Activated naive CD4-positive, alpha-beta T cell treated with anti-CD3 and anti-CD28 coated beads, Interleukin-2, amount 50 U/mL, for 24 hours (primary cell): ENCODE results near the gene TEC.
"Not testable (repeated sequence)": the region's sequence is repeated elsewhere in the genome, so short reads cannot be mapped to it uniquely, and the experiment has no call there.

Experiments used
- H3K27ac Mint-ChIP-seq: one replicate; pipeline ENCODE4 v1.8.0; 2021; ENCODE audit warnings: mild to moderate bottlenecking, mixed read lengths
- H3K27me3 Mint-ChIP-seq: one replicate; pipeline ENCODE4 v1.8.0; 2021; ENCODE audit warnings: mixed read lengths
- H3K36me3 Mint-ChIP-seq: one replicate; pipeline ENCODE4 v1.8.0; 2021; ENCODE audit warnings: mixed read lengths
- H3K4me1 Mint-ChIP-seq: one replicate; pipeline ENCODE4 v1.8.0; 2021; ENCODE audit warnings: mixed read lengths
- H3K4me3 Mint-ChIP-seq: one replicate; pipeline ENCODE4 v1.8.0; 2021; ENCODE audit warnings: mild to moderate bottlenecking, mixed read lengths
- H3K9me3 Mint-ChIP-seq: one replicate; pipeline ENCODE4 v1.8.0; 2021; ENCODE audit warnings: mixed read lengths

The TEC gene

GRCh38 chr4:48178931-48179330 is 90.7 kb downstream of the TEC start:
- Mint-ChIP-seq H3K27ac (no peak overlapping the region), H3K4me3 (no peak overlapping the region), H3K36me3 (peaks cover 6% of the 10 kb centered on the region), H3K4me1 (peaks cover under 1% of the 10 kb centered on the region), H3K27me3 (no peaks in the 10 kb centered on the region), H3K9me3 (peaks cover 9% of the 10 kb centered on the region)

- Mint-ChIP-seq H3K27ac (no peak overlapping the region), H3K27me3 (no peaks in the 10 kb centered on the region), H3K4me1 (peaks cover 10% of the 10 kb centered on the region), H3K9me3 (peaks cover 9% of the 10 kb centered on the region), H3K4me3 (no peak overlapping the region), H3K36me3 (peaks cover 6% of the 10 kb centered on the region)
These were observed 93.8 kb downstream of the TEC start for GRCh38 chr4:48175806-48176205.

- Mint-ChIP-seq H3K4me1 (peaks cover 10% of the 10 kb centered on the region), H3K36me3 (peaks cover 6% of the 10 kb centered on the region), H3K27ac (no peak overlapping the region), H3K27me3 (no peaks in the 10 kb centered on the region), H3K4me3 (no peak overlapping the region), H3K9me3 (peaks cover 9% of the 10 kb centered on the region)
These were observed 94.3 kb downstream of the TEC start for GRCh38 chr4:48175328-48175727.

DNA sequence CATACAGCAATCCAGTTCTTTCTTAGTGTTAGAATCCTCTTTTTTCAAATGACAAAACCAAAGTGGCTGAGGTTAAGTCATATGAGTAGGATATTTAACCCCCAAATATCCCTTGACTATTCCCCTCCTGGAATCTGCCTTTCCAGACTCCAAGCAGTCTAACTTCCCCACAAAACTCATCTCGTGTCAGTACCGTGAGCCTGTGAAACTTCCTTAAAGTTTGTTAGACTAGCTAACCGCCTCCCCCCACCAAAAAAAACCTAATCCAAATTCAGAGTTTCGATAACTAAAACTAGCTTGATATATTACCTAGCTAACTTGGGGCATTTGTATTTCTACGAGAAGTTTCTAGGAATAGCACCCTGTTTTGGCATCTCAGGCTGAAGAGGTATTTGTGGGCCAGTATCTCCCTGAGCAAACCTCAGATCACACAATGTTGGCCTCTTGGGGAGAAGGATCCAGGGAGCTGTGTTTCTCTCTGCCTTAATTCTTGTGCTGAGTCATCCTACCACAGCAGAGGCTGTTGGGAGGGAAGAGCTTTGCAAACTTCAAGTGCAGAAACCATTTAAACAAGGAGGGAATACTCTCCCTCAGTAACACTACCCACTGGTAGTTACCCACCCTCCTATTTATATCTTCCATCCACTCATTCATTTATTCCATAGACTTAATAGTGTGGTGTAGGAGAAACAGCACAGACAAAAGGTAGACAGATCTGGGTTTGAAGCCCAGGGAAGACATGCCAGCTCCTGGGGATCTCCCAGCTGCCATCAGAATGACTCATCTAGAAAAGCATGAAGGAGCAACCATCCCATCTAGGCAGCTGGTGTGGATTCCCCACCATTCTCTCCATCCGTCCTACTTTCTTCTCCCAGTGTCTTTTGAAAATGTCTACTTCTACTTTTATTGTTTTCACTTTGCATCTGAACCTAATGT is 96.3 kb downstream of the TEC start:
- Mint-ChIP-seq H3K4me1 (peaks cover 10% of the 10 kb centered on the region), H3K27me3 (no peaks in the 10 kb centered on the region), H3K36me3 (peaks cover 6% of the 10 kb centered on the region), H3K4me3 (no peak overlapping the region), H3K27ac (no peak overlapping the region), H3K9me3 (peaks cover 9% of the 10 kb centered on the region)

- H3K4me1 Mint-ChIP-seq, result peaks cover 17% of the 10 kb centered on the region
- peaks cover 5% of the 10 kb centered on the region for H3K36me3 Mint-ChIP-seq
- no peak overlapping the region for H3K4me3 Mint-ChIP-seq
- peaks cover 2% of the 10 kb centered on the region for H3K9me3 Mint-ChIP-seq
- H3K27me3 Mint-ChIP-seq, result no peaks in the 10 kb centered on the region
- H3K27ac Mint-ChIP-seq, result no peak overlapping the region
These were observed 97.0 kb downstream of the TEC start for GRCh38 chr4:48172651-48173050.

DNA sequence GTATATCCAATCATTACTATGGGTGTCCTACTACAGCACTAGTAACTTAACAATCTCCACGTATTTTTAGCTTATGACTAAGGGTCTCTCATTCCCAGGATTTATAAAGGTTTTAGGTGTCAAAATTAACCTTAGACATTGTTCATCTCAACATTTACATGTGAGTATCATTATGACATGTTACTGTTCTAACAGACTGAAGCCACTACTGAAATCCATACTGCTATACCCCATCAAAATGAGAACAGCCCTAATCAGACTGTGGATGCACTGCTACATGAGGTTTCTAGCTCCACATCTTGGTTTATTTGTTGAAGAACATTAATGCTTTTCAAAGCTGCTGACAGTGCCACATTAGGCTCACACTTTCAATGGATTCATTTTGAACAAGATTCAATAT is 100.0 kb downstream of the TEC start:
- H3K4me1 Mint-ChIP-seq, result peaks cover 19% of the 10 kb centered on the region
- no peaks in the 10 kb centered on the region for H3K27me3 Mint-ChIP-seq

GRCh38 chr4:48167538-48168263 is 101.9 kb downstream of the TEC start:
- no peak overlapping the region for H3K4me3 Mint-ChIP-seq
- H3K9me3 Mint-ChIP-seq, result no peaks in the 10 kb centered on the region
- peaks cover 16% of the 10 kb centered on the region for H3K4me1 Mint-ChIP-seq
- H3K36me3 Mint-ChIP-seq, result peaks cover 10% of the 10 kb centered on the region
- no peak overlapping the region for H3K27ac Mint-ChIP-seq
- no peaks in the 10 kb centered on the region for H3K27me3 Mint-ChIP-seq

More for the DNA sequence above, 100.0 kb downstream of the TEC start:
- H3K36me3 Mint-ChIP-seq, result peaks cover 10% of the 10 kb centered on the region
- no peaks in the 10 kb centered on the region for H3K9me3 Mint-ChIP-seq
- no peak overlapping the region for H3K27ac Mint-ChIP-seq
- H3K4me3 Mint-ChIP-seq, result no peak overlapping the region

- not testable (repeated sequence) for H3K27ac Mint-ChIP-seq, H3K9me3 Mint-ChIP-seq, H3K4me3 Mint-ChIP-seq, H3K27me3 Mint-ChIP-seq
- peaks cover 17% of the 10 kb centered on the region for H3K36me3 Mint-ChIP-seq
- peaks cover 24% of the 10 kb centered on the region for H3K4me1 Mint-ChIP-seq
These were observed 105.1 kb downstream of the TEC start for GRCh38 chr4:48164561-48164960.

GRCh38 chr4:48163746-48164145 is 105.9 kb downstream of the TEC start:
- H3K27me3 Mint-ChIP-seq, result no peaks in the 10 kb centered on the region
- H3K4me1 Mint-ChIP-seq, result peaks cover 24% of the 10 kb centered on the region
- peaks cover 18% of the 10 kb centered on the region for H3K36me3 Mint-ChIP-seq
- no peak overlapping the region for H3K27ac Mint-ChIP-seq
- no peak overlapping the region for H3K4me3 Mint-ChIP-seq
- H3K9me3 Mint-ChIP-seq, result no peaks in the 10 kb centered on the region

DNA sequence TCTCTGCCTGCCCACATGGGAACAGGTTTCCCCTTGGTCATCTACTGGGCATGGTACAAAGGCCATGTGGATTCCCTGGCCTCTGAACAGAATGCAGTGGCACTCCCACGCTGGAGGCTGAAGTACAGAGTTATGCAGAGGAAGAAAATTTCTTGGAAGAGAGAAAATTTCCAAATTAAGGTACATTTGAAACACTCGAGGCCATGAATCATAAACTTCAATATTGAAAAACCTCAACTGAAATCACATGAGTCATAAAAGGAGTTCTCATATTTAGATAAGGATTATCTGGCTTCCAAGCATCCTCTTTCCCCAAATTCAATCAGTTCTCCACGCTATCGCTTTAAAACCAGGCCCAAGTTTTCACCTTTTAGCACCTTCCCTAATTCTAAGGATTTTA is 107.5 kb downstream of the TEC start:
- Mint-ChIP-seq H3K9me3 (peaks cover 4% of the 10 kb centered on the region), H3K4me3 (no peak overlapping the region), H3K27ac (no peak overlapping the region), H3K4me1 (peaks cover 16% of the 10 kb centered on the region), H3K27me3 (no peaks in the 10 kb centered on the region), H3K36me3 (peaks cover 16% of the 10 kb centered on the region)

- no peak overlapping the region for H3K4me3 Mint-ChIP-seq
- H3K9me3 Mint-ChIP-seq, result peaks cover 17% of the 10 kb centered on the region
- peaks cover 4% of the 10 kb centered on the region for H3K4me1 Mint-ChIP-seq
- H3K27ac Mint-ChIP-seq, result no peak overlapping the region
- no peaks in the 10 kb centered on the region for H3K27me3 Mint-ChIP-seq
- peaks cover 35% of the 10 kb centered on the region for H3K36me3 Mint-ChIP-seq
These were observed 112.4 kb downstream of the TEC start for GRCh38 chr4:48157271-48157670.

- peaks cover 35% of the 10 kb centered on the region for H3K36me3 Mint-ChIP-seq
- H3K4me1 Mint-ChIP-seq, result no peaks in the 10 kb centered on the region
- H3K4me3 Mint-ChIP-seq, result no peak overlapping the region
- H3K27me3 Mint-ChIP-seq, result no peaks in the 10 kb centered on the region
- peaks cover 17% of the 10 kb centered on the region for H3K9me3 Mint-ChIP-seq
- no peak overlapping the region for H3K27ac Mint-ChIP-seq
These were observed 113.2 kb downstream of the TEC start for GRCh38 chr4:48156423-48156822.

- H3K27ac Mint-ChIP-seq, result no peak overlapping the region
- peaks cover 17% of the 10 kb centered on the region for H3K9me3 Mint-ChIP-seq
- no peaks in the 10 kb centered on the region for H3K4me1 Mint-ChIP-seq
- H3K36me3 Mint-ChIP-seq, result peaks cover 27% of the 10 kb centered on the region
- H3K27me3 Mint-ChIP-seq, result no peaks in the 10 kb centered on the region
- no peak overlapping the region for H3K4me3 Mint-ChIP-seq
These were observed 115.7 kb downstream of the TEC start for GRCh38 chr4:48153791-48154550.

- Mint-ChIP-seq H3K27me3 (no peaks in the 10 kb centered on the region), H3K36me3 (peaks cover 24% of the 10 kb centered on the region), H3K4me1 (no peaks in the 10 kb centered on the region), H3K4me3 (no peak overlapping the region), H3K27ac (no peak overlapping the region), H3K9me3 (peaks cover 14% of the 10 kb centered on the region)
These were observed 117.4 kb downstream of the TEC start for GRCh38 chr4:48152259-48152658.

- Mint-ChIP-seq H3K4me1 (no peaks in the 10 kb centered on the region), H3K4me3 (no peak overlapping the region), H3K27me3 (no peaks in the 10 kb centered on the region), H3K27ac (no peak overlapping the region), H3K9me3 (peaks cover 6% of the 10 kb centered on the region), H3K36me3 (peaks cover 12% of the 10 kb centered on the region)
These were observed 119.7 kb downstream of the TEC start for GRCh38 chr4:48149827-48150370.
